HUES64 (cell line): ENCODE measurements around the gene FMO2.

Experiments
- H3K27ac ChIP-seq: 2 replicates; pipeline ENCODE4 v1.7.0; 2013; ENCODE audit warnings: low read depth, low read length, inconsistent platforms
- H3K27me3 ChIP-seq: 2 replicates; pipeline ENCODE4 v1.6.1; 2013; ENCODE audit warnings: mild to moderate bottlenecking, low read length; ENCODE audit not compliant: insufficient read depth
- H3K36me3 ChIP-seq: 2 replicates; pipeline ENCODE4 v1.6.1; 2013; ENCODE audit warnings: mild to moderate bottlenecking, low read length; ENCODE audit not compliant: insufficient read depth
- H3K4me1 ChIP-seq: 2 replicates; pipeline ENCODE4 v1.6.1; 2013; ENCODE audit warnings: mild to moderate bottlenecking, low read length, moderate library complexity; ENCODE audit not compliant: insufficient read depth
- H3K4me3 ChIP-seq: 2 replicates; pipeline ENCODE4 v1.5.1; 2013; ENCODE audit warnings: mild to moderate bottlenecking, low read length, moderate library complexity
- H3K9ac ChIP-seq: 2 replicates; pipeline ENCODE4 v1.6.1; 2013; ENCODE audit warnings: mild to moderate bottlenecking, low read depth, low read length
- H3K9me3 ChIP-seq: 2 replicates; pipeline ENCODE4 v1.6.1; 2013; ENCODE audit warnings: low read depth, low read length; ENCODE audit not compliant: insufficient read depth
- WGBS: fragments of 150-250, 120-280 bp; methylation state at CpG from one replicate; pipeline ENCODE4 v1.1.7; 2013; ENCODE audit warnings: missing lambda C conversion rate; 5-methylcytosine and 5-hydroxymethylcytosine counted together

The FMO2 gene

GRCh38 chr1:171206204-171206977 is 21.3 kb downstream of the FMO2 start:
- Histone ChIP-seq H3K4me1 (peaks cover 28% of the 10 kb centered on the region), H3K36me3 (no peaks in the 10 kb centered on the region), H3K9me3 (no peaks in the 10 kb centered on the region), H3K4me3 (no peak overlapping the region), H3K27ac (no peak overlapping the region), H3K9ac (no peak overlapping the region), H3K27me3 (no peaks in the 10 kb centered on the region)
- 86% methylated on average over 3 of the region's 3 CpGs for WGBS

- 95% methylated on average over 1 of the region's 1 CpG for WGBS
- Histone ChIP-seq H3K4me1 (peaks cover 27% of the 10 kb centered on the region), H3K9me3 (no peaks in the 10 kb centered on the region), H3K27me3 (no peaks in the 10 kb centered on the region), H3K9ac (no peak overlapping the region), H3K36me3 (no peaks in the 10 kb centered on the region), H3K27ac (no peak overlapping the region), H3K4me3 (no peak overlapping the region)
Measured at GRCh38 chr1:171206978-171207355, 21.9 kb downstream of the FMO2 start.

GRCh38 chr1:171207377-171207776 is 22.3 kb downstream of the FMO2 start:
- no peak overlapping the region for H3K4me3 ChIP-seq
- H3K27ac ChIP-seq: no peak overlapping the region
- H3K9ac ChIP-seq: no peak overlapping the region
- no peaks in the 10 kb centered on the region for H3K9me3 ChIP-seq
- H3K27me3 ChIP-seq: no peaks in the 10 kb centered on the region
- 100% methylated on average over 1 of the region's 2 CpGs for WGBS
- no peaks in the 10 kb centered on the region for H3K36me3 ChIP-seq
- peaks cover 26% of the 10 kb centered on the region for H3K4me1 ChIP-seq

GRCh38 chr1:171210355-171210754 is 25.3 kb downstream of the FMO2 start:
- Histone ChIP-seq H3K36me3 (no peaks in the 10 kb centered on the region), H3K27me3 (no peaks in the 10 kb centered on the region), H3K27ac (peak overlapping the region; percentile 8; the same call in 1 of the 2 replicates), H3K9ac (no peak overlapping the region), H3K4me3 (no peak overlapping the region), H3K9me3 (no peaks in the 10 kb centered on the region), H3K4me1 (peaks cover 28% of the 10 kb centered on the region)
- WGBS: no CpG with 5 or more reads among the region's 1 CpG

- Histone ChIP-seq H3K27me3 (no peaks in the 10 kb centered on the region), H3K36me3 (no peaks in the 10 kb centered on the region), H3K27ac (no peak overlapping the region), H3K4me3 (no peak overlapping the region), H3K4me1 (peaks cover 28% of the 10 kb centered on the region), H3K9ac (no peak overlapping the region), H3K9me3 (no peaks in the 10 kb centered on the region)
- 88% methylated on average over 3 of the region's 3 CpGs for WGBS
Measured at GRCh38 chr1:171212607-171213351, 27.7 kb downstream of the FMO2 start.

GRCh38 chr1:171213559-171214454 is 28.7 kb downstream of the FMO2 start:
- no peaks in the 10 kb centered on the region for H3K36me3 ChIP-seq
- WGBS: 88% methylated on average over 12 of the region's 12 CpGs
- no peaks in the 10 kb centered on the region for H3K9me3 ChIP-seq
- H3K4me3 ChIP-seq: no peak overlapping the region
- H3K9ac ChIP-seq: no peak overlapping the region
- peaks cover 32% of the 10 kb centered on the region for H3K4me1 ChIP-seq
- no peak overlapping the region for H3K27ac ChIP-seq
- no peaks in the 10 kb centered on the region for H3K27me3 ChIP-seq

- Histone ChIP-seq H3K9me3 (no peaks in the 10 kb centered on the region), H3K27ac (no peak overlapping the region), H3K4me1 (peaks cover 40% of the 10 kb centered on the region), H3K9ac (no peak overlapping the region), H3K27me3 (no peaks in the 10 kb centered on the region), H3K4me3 (no peak overlapping the region), H3K36me3 (no peaks in the 10 kb centered on the region)
- WGBS: 94% methylated on average over 9 of the region's 9 CpGs
Measured at GRCh38 chr1:171217658-171218443, 32.8 kb downstream of the FMO2 start.

GRCh38 chr1:171218661-171219060 is 33.6 kb downstream of the FMO2 start:
- H3K27me3 ChIP-seq: no peaks in the 10 kb centered on the region
- H3K9me3 ChIP-seq: no peaks in the 10 kb centered on the region
- H3K36me3 ChIP-seq: no peaks in the 10 kb centered on the region
- 89% methylated on average over 1 of the region's 1 CpG for WGBS
- no peak overlapping the region for H3K4me3 ChIP-seq
- peak overlapping the region; percentile 98 for H3K27ac ChIP-seq
- H3K4me1 ChIP-seq: peaks cover 42% of the 10 kb centered on the region
- H3K9ac ChIP-seq: peak overlapping the region; percentile 86; the same call in 1 of the 2 replicates

GRCh38 chr1:171219346-171220080 is 34.4 kb downstream of the FMO2 start:
- Histone ChIP-seq H3K4me3 (peak overlapping the region; percentile 57), H3K4me1 (peaks cover 50% of the 10 kb centered on the region), H3K27me3 (no peaks in the 10 kb centered on the region), H3K36me3 (no peaks in the 10 kb centered on the region), H3K27ac (peak overlapping the region; percentile 98), H3K9me3 (no peaks in the 10 kb centered on the region), H3K9ac (peak overlapping the region; percentile 86)
- WGBS: 12% methylated on average over 2 of the region's 2 CpGs

GRCh38 chr1:171220081-171220420 is 35.0 kb downstream of the FMO2 start:
- peak overlapping the region; percentile 57 for H3K4me3 ChIP-seq
- H3K4me1 ChIP-seq: peaks cover 50% of the 10 kb centered on the region
- H3K9me3 ChIP-seq: no peaks in the 10 kb centered on the region; the same call in 1 of the 2 replicates
- 0% methylated on average over 2 of the region's 2 CpGs for WGBS
- no peaks in the 10 kb centered on the region for H3K36me3 ChIP-seq
- H3K27me3 ChIP-seq: no peaks in the 10 kb centered on the region
- peak overlapping the region; percentile 98 for H3K27ac ChIP-seq
- H3K9ac ChIP-seq: peak overlapping the region; percentile 86
